H1 (cell line): ENCODE results near the gene MTMR4. TPM values are rescaled to one million over a fixed set of nuclear protein-coding genes. Genes with fewer than 3 reads are reported as not detected.

Experiments used
- RAD21 ChIP-seq, 2 experiments: IDR thresholded peaks in 1 of 2; conservative IDR thresholded peaks in 1 of 2; 2 replicates each; pipeline ENCODE4 v1.6.1; 2011; ENCODE audit warnings: low read depth in 2 of 2, low read length in 2 of 2, improper control_type of control experiment in 1 of 2, inconsistent platforms in 1 of 2, mild to moderate bottlenecking in 1 of 2, moderate library complexity in 1 of 2
- polyA plus RNA-seq, 7 experiments: library from polyadenylated mRNA; depleted of rRNA in 3 of 7; stranded (reverse) in 5 of 7; unstranded in 2 of 7; fragments of >200 nt in 5 of 7; fragments of 200-250 nt in 2 of 7; gene quantifications; 1 replicate in 5 of 7; 2 replicates in 1 of 7; 4 replicates in 1 of 7; pipeline versions ENCODE4 v1.2.1 to v1.2.3, GENCODE V29; 2011 to 2013; ENCODE audit warnings: missing spikeins in 2 of 7, mixed read lengths in 2 of 7
- total RNA-seq: library from RNA; stranded (reverse); fragmentation: NEBNext Ultra II Directional; extraction: Animal tissue kit (Norgen Biotek cat#: 25700); gene quantifications from 2 replicates; pipeline ENCODE4 v1.2.1, GENCODE V29; 2021

MTMR4 gene
- total and polyA plus RNA-seq, 2 of the 8 experiments (the other 6 are each of a cell fraction or from before 2014, with no cell fraction given), result 15.9 to 39.2 TPM

- TF ChIP-seq RAD21 (IDR thresholded peaks at IDR 0.05 in 1 of 2, conservative IDR thresholded peaks at IDR 0.05 in 1 of 2; ENCODE audit: low read depth in 2 of 2, low read length in 2 of 2), result no peak
Measured at GRCh38 chr17:58515286-58515685, 848 bp upstream of the MTMR4 start (continued).
